Activated CD8-positive, alpha-beta memory T cell treated with anti-CD3 and anti-CD28 coated beads for 4 hours (primary cell): ENCODE data around the gene RNF223.

Experiments
- DNase-seq, 2 donors: peaks; one replicate each; pipeline ENCODE4 v3.0.0-alpha.2; 2020; ENCODE audit warnings: low read depth in 2 of 2

RNF223 gene

GRCh38 chr1:1073743-1074587 is at the start of gene RNF223:
TSS of gene RNF223 (minus strand) at chr1:1074306. CDS start at chr1:1072566, 1,740 bp downstream.
- DNase-seq: no peak

- DNase-seq: no peak
These were observed 48.9 kb upstream of the RNF223 start for GRCh38 chr1:1122981-1123480.

DNA sequence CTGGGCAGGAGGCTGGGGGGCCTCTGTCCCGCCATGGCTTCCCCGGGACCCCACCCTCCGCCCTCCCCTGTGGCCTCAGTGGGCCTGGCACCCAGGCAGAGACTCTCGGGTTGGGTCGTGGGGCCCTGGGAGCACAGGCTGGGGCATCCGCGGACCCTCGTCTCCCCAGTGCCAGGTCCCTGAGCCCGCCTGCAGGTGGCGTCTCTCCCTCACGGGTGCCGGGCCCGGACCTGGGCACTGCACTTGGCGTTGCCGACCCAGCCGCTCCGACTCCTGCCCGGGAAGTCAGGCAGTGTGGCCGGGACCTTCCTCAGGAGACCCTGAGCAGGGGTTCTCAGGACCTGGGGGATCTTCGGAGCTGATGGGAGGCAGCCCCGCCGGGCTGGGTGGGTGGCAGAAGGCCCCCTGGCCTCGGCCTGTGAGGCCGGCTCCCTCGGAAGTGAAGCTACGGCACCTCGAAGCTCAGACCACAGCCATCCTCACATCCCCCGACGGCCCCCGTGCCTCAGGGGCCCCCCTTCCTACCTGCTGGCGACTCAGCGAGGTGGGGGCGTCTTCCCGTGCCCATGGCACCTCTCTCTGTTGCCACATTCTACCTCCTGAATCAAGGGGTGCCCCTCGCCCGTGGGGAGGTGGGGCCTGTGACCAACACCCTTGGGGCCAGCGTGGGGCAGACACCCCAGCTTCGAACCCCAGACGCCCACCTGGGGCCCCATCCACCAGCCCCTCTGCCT is 48.1 kb upstream of the RNF223 start:
- DNase-seq: peak; percentile 65 to 76

DNA sequence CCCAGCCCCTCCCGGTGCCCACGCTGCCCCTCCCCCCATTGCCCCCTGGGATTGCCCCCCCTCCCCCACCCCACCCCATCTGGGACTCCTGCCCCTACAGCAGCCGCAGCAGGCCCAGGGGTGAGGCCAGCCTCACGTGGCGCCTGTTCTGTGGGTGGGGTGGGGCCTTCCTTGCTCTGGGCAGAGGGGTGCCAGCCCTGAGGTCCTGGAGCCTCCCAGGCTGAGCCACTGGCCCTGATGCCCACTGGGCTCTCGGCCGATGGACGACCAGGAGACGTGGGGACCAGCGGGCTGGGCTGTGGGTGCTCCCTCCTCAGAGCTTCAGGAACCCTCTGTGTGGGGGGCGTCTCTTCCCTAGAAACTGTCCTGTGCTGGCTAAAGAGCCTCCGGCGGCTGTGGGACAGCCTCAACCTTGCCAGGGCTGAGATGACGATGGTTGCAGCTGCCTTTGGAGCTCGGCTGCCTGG is 47.5 kb upstream of the RNF223 start:
- no peak for DNase-seq

DNA sequence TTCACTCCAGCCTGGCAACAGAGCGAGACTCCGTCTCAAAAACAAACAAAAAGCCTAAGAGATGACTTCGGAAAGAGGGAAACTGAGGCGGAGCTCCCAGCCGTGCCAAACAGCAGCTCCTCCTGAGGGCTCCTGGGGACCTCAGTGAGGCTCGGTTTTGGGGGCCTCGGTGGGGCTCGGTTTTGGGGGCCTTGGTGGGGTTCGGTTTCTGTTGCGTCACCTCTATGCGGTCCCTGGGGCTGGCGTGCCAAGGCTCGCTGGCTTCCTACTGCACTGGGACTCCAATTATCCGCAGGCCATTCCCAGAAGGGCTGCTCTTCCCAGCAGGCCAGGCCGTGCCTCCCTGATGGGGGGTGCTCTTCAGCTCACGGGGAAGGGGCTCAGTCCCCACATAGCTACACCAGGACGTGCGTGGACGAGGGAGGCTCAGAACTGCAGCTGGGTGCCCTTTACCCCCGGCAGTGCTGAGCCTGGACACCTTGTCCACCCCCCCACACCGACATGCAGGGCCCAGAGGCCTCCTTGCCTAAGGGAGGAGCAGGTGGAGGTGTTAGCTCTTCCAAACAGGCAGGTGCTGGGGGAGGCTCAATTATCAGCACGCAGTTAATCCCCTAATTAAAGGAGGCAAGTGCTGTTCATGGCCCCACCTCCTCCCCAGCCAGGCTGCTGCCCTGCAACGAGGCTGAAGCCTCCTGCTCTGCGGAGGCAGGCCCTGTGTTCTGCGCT is 46.9 kb upstream of the RNF223 start:
- DNase-seq: no peak

DNA sequence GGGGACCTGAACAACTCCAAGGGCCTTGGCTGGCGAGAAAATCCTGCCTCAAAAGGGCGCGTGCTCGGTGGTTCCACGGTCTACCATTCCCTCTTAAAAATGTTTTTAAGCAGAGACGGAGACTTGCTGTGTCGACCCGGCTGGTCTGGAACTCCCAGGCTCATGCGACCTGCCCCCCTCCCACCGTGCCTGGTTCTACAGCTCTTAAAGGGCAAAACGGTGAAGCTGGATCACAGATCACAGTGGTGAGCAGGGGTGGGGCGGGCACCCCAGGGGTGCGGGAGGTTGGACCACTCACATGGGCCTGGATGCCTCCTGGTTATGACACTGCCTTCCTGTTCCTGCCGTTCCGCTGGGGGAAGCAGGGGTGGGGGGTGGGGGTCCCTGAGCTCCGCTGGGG is 46.0 kb upstream of the RNF223 start:
- DNase-seq: no peak

- no peak for DNase-seq
These were observed 45.3 kb upstream of the RNF223 start for GRCh38 chr1:1119272-1119890.

DNA sequence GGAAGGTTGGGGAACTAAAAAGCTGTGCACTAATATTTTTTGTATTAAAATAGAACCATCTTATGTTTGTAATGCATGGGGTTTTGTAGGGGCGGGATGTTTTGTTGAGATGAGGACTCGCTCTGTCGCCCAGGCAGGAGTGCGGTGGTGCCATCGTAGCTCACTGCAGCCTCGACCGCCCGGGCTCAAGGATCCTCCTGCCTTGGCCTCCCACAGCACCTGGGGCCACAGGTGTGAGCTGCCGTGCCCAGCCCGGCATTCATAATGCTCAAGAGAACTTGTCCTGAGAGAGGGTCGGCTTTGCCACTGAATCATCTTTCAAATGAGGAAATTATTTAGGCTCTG is 44.7 kb upstream of the RNF223 start:
- no peak for DNase-seq

- no peak for DNase-seq
These were observed 44.1 kb upstream of the RNF223 start for GRCh38 chr1:1118011-1118875.

DNA sequence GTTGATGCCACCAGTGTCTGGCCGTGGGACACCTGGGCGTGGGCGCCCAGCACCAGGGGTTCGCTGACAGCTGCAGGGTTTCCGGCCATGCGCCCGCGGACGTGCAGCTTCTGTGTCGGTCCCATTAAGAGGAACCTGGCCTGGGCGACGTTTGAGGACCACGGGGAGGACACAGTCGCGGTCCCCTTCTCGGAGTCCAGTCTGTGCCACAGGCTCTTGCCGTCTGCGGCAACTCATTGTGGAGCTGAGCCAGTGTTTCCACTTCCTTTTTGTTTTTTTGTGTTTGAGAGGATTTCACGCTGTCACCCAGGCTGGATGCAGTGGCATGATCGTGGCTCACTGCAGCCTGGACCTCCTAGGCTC is 43.3 kb upstream of the RNF223 start:
- DNase-seq: no peak

DNA sequence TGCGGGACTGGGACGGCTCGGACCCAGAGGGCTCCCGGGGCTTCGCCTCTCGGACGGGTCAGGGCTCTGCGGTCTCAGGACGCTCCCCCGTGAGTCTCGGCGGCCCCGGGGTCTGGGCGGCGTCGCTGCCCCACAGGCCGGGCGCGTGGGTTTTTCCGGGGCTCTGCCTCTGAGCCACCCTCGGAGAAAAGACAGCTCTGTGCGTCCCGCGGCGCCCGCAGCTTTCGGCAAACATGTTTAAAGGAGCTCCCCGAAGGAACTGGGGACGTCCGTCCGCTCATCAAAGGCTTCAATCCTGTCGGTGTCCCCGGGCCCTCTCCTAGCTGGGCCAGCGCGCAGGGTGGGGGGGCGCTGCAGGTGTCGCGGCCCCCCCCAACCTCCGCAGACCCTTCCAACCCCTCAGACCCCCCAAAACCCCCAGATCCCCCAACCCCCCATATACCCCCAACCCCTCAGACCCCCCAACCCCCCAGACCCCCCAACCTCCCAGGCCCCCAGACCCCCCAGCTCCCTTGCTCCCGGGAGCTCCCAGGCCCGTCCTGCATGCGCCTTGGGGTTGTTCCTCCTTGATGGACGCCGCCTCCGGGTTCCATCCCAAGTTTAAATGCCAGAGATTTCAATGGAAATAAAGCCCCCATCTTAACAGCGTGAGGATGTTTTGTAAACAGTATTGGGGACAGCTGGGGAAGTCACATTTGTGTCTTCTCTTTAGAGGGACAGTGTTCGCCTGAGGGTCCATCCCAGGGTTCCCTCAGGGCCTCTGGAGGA is 42.8 kb upstream of the RNF223 start:
- DNase-seq: no peak

DNA sequence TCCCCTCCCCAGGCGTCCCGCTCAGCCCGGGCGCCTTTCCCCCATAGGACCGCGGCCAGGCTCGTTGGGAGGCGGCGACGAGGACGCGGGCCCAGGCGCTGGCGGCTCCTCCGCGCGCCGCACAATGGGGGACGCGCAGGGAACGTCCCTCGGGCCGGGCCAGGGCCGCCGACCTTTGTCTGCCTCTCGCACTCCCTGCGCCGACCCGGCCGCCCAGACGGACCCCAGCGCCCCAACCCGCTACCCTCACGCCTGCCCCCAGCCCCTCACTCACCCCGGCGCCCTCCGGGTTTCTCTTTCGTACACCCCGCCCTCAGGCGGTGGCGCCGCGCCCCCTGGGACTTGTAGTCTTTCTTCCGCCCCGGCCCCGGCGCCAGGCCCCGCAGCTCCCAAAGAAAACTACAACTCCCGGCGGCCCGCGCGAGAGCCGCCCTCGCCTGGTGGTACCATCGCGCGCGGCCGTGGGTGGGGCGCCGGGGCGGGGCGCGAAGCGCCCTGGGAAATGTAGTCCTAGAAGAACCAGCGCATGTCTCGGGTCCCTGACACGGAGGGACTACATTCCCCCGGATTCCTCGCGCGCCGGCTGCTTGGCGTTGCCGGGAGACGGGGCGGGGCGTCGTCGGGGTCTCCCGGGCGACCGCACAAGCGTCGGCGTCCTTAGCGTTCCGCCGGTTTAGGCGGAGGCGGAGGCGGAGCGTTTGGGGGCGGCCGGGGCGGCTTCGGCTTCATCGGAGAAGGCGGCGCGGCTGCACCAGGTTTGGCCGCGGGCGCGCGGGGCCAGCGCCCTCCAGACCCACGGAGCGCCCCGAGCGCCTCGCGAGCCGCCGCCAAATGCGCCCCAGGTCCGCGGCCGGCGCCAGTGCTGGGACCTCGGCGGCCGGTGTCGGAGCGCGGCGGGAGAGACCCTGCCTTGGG is 41.9 kb upstream of the RNF223 start, which contains the start of gene C1orf159:
Gene C1orf159, minus strand, starts transcription at position 304 of the 915 bp plus-strand sequence. CDS start 24,546 bp downstream, outside the sequence.
- DNase-seq: peak; percentile 98

DNA sequence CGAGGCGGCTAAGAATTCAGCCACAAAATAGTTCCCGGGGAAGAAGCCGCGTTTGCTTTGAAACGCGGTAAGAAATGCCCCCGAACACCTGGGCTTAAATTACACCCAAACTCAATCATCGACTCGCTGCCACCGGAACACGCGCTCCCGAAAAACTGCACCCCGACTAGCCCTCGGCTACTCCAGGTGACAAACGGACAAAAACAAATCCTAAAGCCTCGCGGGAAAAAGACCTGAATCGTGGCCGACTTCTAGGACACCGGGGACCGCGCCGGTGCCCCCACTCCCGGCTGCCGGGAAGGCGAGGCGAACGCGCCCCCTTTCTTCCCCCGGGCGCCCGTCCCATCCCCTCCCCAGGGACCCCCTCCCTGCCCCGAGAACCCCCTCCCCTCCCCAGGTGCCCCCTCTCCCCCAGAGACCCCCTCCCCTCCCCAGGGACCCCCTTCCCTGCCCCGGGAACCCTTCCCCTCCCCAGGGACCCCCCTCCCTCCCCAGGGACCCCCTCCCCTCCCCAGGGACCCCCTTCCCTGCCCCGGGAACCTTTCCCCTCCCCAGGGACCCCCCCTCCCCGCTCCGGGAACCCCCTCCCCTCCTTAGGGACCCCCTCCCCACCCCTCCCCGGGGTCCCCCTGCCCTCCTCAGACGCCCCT is 41.2 kb upstream of the RNF223 start:
- DNase-seq: no peak

GRCh38 chr1:1114431-1114830 is 40.3 kb upstream of the RNF223 start:
- no peak for DNase-seq

DNA sequence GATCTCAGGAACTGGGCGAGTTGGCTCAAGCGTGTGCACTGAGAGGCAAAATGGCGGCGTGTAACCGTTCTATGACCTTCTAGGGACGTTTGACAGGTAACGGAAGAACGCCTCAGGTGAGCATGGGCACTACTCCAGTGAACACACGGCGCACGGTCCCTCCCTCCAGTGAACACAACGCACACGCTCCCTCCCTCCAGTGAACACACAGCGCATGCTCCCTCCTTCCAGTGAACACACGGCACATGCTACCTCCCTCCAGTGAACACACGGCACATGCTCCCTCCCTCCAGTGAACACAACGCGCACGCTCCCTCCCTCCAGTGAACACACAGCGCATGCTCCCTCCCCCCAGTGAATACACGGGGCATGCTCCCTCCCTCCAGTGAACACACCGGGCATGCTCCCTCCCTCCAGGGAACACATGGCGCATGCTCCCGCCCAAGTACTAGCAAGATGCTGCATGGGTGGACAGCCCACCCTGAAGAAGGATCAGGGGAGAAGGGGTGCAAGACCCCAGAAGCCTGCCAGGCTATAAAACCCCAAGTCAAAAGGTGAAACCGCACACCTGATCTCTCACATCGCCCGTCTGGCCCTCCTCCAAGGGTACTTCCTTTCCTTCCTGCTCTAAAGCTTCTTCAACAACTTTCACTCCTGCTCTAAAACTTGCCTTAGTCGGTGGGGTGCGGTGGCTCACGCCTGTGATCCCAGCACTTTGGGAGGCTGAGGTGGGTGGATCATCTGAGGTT is 38.3 kb upstream of the RNF223 start:
- no peak for DNase-seq

DNA sequence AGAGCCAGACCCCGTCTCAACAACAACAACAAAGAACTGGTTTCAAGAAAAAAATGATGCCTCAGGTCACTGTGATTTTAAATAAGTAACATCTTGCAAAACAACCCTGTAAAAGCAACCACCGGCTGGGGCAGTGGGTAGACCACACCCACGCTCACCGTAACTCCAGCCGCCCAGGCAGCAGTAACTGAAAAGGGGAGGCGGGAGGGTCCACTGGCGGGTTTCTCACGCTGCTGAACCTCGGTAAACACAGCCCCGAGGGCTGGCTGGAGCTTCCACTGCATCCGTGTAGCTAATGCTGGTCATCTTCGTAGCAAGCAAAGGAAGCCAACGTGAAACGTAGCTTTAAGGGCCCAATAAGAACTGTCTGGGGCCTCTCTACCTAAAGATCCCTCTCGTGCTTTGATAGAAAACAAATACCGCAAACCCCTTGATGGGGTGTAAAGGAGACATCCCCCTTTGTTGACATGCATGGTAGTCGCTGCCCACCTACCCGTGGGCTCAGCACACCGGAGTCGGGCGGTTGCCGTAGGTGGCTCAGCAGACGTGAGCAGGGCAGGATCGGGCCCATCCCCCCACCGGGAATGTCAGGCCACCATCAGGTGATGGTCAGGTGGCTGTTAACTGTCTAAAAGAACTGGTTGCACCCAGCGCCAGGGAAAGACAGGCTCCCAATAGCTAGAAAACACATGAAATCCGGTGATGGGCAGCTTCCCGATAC is 37.6 kb upstream of the RNF223 start:
- DNase-seq: no peak

DNA sequence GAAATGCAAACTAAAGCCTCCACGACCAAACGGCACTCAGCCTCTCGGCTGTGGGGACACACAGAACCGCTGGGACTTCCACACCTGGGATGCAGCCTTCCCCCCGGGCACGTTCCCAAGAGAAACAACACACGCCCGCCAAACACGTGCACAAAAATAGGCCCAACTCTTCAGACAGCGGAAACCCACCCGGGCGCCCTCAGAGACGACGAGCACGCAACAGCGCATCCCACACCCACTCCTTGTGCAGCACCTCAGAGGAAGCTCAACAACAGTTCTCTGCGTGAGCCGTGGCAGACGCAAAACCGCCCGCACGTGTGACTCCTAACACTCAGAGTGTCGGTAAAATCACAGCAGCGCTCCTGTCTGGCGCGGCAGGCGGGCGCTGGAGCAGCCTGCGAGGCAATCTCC is 36.5 kb upstream of the RNF223 start:
- no peak for DNase-seq
